Fibroblast of skin of left biceps (primary cell): ENCODE data around the gene RRAS.

ENCODE experiments used
- DNase-seq, 2 experiments: peaks; one replicate each; pipeline ENCODE4 v3.0.0-alpha.2; 2013; ENCODE audit warnings: low read depth in 2 of 2

RRAS gene

GRCh38 chr19:49677231-49677900 is 37.4 kb upstream of the RRAS start, which contains the start of gene PRMT1:
PRMT1 (plus strand) TSS chr19:49677271; CDS start chr19:49677281, 10 bp downstream.
- DNase-seq, result no peak

- DNase-seq, result peak; percentile 100
Observed at GRCh38 chr19:49676784-49677230, 36.9 kb upstream of the RRAS start.

DNA sequence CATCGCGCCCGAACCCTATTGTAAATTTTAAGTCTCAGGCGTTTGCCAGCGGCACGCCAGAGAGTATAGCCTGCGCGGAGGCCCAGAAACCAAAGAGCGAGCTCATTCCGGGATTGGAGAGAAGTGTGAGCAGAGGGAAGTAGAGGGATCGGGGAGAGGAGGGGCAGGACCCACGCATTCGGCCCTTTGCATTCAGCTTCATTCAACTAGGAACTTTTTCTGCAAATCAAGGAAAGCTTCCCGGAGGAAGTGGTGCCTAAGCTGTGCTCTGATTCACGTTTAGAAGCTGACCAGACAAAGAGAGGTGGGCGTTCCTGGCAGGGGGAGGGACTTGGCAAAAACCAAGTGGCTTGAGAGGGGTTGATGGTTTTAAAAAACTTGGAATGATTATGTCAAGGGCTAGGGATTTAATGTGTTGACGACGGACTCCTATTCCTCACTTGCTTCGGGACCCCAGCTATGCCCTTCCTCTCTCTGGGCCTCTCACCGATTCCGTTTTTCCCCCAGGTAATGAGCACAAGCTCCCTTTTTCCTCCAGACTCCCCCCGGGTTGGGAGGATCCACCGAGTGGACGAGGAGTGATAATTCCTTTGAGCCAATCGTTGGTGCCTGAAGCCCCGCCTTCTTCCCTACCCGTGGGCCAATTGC is 36.3 kb upstream of the RRAS start:
- DNase-seq, result peak in 1 of 2 experiments; percentile 80

- DNase-seq, result no peak
Observed at GRCh38 chr19:49672131-49672919, 32.4 kb upstream of the RRAS start.

DNA sequence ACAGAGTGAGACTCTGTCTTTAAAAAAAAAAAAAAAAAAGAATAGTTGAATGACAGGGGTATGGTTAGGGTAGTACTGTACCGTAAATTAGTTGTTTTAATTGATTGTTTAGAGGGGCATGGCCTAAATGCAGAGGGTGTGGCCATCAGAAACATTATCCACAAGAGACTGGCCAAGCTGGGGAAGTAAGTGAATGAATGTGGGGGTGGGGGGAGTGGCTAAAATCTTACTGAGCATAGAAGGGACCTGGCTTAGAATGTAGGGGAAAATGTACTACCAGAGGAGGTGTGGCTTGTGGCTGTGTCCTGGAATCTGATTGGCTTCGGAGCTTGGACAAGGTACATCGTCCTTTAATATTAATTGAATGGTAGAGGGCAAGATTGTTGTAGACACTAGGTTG is 29.6 kb upstream of the RRAS start:
- no peak for DNase-seq

- no peak for DNase-seq
Observed at GRCh38 chr19:49667473-49667872, 27.5 kb upstream of the RRAS start.

DNA sequence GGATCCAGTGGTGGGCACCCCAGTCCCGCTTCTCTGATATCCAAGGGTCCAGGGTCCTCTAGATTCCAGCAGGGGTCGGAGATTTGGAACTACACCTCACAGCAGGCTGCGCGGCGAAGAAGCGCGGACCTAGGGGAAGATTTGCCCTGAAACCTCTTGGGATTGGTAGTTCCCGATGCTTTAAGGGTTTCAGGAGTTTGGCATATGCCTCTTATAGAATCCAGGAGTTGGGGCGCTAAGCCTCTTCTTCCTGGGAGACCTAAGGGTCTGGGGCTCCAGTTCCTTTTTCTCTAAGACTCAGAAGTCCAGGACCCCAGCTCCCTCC is 26.1 kb upstream of the RRAS start:
- no peak for DNase-seq

DNA sequence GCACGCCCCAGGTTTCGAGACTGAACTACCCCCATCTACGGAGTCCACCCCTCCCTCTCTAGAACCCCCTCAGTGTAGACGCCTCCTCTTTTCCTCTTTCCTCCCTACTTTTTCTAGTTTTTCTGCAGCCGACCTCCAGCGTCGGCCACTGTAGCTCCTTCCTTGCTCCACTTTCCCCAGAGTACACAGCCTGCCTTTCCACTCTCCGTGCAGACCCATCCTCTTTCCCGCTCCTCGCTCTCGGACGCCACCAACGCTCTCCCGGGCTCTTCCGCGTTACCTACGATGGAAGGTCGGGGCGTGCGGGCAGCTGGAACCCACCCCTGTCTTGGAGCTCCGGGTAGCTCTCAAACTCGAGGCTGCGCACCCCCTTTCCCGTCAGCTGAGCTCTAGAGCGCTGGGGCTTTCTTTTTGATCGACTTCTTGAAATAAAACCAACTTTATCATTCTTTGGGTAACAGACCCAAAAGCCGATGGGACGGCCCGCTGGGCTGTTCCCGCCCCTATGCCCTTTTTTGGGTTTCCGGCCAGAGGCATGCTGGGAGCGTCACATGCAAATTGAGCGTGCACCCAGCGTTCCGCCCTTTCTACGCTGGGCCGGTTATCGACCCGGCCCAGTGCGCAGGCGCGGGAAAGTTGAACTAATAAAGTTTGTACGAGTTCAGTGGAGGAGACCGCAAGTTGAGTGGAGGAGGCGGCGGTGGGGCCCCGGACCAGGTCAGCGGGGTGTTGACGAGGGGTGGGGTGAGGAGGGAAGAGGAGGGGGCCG is 25.6 kb upstream of the RRAS start, which contains the start of the genes BCL2L12 and IRF3:
Gene BCL2L12, plus strand, starts transcription at position 583 of the 769 bp plus-strand sequence. CDS start 760 bp downstream, outside the sequence.
Gene IRF3, minus strand, starts transcription at position 507 of the 769 bp plus-strand sequence. CDS start 1,019 bp downstream, outside the sequence.
- DNase-seq, result peak; percentile 86 to 87

GRCh38 chr19:49665036-49665350 is 25.1 kb upstream of the RRAS start:
- DNase-seq, result no peak

DNA sequence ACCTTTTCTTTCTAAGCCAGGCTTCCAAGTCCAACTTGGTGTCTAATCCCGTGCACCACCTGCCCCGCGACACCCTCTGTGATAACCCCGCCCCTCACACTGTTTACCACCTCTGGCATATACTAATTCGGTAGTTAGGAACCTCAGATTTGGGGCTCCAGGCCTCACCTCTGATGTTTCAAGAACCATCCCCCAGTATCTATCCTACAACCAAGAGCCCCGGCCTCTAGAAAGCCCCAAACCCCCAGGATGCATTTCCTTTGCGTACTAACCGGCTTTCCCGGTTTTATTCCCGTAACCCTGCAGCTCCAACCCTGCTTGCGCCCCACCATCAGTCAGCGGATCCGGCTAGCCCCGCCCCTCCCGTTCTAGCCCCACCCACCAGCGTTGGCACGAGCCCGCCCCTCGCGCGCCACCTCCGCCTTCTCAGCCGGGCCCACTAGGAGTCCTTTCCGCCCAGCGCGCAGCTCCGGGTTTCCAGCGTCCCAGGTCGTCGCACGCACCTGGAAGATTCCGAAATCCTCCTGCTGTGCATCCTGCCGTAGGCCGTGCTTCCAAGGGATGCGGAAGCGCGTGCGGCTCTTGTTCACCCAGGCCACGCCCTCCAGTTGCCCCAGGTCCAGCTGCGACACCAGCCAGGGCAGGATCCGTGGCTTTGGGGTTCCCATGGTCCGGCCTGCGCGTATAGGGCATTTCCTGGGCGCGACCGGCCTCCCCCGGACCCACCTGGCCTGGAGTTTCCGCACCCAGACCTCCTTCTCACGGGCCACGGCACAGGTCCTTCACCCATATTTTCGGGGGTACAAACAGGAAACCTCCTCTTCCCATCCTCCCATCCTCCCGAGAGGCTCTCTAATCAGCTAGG is 24.5 kb upstream of the RRAS start:
- no peak for DNase-seq

DNA sequence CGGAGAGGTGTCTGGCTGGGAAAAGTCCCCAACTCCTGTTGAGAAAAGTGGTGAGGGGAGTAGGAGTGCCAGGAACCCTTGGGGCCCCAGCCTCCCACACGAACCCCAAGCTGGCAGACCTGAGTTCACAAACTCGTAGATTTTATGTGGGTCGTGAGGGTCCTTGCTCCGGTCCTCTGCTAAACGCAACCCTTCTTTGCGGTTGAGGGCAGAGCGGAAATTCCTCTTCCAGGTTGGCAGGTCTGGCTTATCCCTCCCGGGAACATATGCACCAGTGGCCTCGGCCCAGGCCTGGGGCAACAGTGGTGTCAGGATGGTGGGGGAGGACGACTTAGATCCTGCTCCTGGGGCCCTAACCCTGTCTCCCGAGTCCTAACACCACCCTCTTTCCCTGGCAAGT is 23.3 kb upstream of the RRAS start:
- DNase-seq, result no peak

DNA sequence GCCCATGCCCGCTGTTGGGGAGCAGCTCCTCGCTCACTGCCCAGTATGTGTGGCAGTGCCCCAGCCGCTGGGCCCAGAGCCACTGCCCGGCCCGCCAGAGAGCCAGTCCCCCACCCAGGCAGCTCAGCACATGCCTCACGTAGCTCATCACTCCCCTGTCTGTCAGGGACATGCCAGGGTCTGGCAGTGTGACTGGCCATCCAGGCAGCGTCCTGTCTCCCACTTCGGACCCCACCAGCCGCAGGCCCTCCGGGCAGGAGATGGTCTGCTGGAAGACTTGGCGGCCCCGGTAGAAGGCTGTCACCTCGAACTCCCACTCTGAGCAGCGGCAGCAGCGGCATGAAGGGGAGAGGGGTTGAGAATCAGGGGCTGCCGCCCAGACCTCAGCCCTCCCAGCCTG is 22.1 kb upstream of the RRAS start:
- DNase-seq, result no peak

DNA sequence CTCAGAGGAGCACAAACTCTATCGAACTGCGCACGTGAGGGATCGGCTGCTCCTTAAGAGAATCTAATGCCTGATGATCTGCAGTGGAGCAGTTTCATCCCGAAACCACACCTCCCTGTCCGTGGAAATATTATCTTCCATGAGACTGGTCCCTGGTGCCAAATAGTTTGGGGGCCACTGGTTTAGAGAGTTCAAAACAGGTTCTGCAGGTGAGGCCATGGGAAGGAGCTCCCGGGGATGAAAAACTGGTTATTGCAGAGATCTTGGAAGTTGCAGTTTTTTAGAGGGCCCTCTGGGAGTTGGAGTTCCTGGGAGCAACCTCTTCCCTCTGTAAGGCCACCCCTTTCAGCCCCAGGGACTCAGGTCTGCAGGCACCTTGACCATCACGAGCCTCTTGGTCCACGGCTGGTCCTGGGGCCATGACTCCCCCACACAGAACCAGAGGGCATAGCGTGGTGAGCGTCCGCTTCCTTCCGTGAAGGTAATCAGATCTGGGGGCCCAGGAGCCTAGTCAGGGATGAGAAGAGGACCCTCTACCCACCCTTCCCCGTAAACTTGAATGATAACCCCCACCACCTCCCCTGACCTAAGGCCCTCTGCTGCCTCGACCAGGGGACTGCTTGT is 20.5 kb upstream of the RRAS start:
- DNase-seq, result no peak

DNA sequence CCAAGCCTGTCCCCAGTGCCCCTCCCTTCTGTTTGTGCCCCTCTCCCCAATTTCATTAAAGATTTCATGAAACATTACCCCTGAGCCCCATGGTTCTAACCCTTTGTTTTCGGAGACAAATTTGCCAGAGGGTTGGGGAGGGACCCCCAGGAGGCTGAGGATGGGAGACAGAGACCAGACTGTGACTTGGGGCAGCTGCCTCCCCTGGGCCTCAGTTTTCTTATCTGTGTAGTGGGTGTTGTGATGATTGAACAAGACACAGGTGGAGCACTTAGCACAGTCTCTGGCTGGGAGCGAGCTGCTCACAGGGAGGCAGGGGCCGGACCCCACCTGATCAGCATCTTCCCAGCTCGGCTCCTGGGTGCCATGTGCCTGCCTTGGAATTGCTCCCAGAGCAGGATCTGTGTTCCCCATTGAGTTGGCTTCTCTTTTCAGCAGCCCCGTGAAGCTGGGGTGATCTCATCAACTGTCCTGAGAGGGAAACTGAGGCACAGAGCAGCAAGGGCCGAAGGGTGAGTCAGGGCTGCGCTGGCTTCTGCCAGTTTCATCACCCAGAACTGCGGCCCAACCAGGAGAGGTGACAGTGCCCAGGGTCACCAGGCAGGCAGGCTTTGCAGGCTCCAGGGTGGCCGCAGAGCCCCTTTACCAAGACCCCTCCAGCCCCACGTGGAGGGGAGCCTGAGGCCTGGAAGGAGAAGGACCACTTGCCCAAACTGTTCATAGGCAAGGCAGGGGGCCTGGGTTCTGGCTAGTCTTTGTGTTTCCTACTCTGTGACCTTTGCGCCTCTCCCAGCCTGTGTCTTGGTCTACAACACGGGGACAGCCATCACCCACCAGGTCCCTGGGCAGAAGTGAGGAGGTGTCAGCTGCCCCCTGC is 18.9 kb upstream of the RRAS start:
- DNase-seq, result no peak

DNA sequence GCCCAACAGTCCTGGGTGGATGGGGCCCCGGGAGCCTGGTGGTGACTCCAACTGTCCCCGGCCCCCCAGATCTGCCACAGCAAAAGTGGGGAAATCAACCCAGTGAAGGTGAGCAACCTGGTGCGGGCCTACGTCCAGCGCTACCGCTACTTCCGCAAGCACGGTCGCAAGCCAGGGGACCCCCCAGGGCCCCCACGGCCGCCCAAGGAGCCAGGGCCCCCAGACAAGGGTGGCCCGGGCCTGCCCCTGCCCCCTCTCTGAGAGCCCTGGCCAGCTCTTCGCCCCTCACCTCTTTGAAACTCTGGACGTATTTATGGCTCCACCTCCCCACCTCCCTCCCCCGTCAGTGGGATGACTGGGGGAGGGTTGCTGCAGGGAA is 18.2 kb upstream of the RRAS start:
- no peak for DNase-seq

DNA sequence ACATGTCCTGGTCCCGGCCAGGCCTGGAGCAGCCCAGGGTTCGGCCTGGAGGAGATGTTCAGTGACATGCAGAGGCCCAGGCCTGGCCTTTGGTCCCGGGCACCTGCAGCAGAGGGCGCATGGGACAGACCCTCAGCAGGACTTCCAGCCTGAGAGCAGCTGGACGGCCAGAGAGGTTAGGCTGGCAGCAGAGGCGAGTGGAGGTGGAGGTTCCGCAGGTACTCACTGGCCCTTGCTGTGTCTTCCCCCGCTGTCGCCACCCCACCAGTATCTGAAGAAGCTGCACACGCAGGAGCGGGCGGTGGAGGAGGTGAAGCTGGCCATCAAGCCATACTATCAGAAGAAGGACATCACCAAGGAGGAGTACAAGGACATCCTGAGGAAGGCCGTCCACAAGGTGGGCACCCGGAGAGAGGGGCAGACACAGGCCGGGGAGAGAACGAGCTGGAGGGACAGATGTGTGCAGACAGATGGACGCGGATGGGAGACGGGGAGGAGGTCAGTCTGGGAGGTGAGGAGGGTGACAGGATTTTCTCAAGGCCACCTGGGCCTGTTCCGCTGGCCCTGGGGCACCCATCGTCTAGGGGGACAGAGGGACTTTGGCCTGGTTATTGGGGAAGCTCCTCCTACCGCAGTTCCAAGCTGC is 17.7 kb upstream of the RRAS start:
- no peak for DNase-seq

DNA sequence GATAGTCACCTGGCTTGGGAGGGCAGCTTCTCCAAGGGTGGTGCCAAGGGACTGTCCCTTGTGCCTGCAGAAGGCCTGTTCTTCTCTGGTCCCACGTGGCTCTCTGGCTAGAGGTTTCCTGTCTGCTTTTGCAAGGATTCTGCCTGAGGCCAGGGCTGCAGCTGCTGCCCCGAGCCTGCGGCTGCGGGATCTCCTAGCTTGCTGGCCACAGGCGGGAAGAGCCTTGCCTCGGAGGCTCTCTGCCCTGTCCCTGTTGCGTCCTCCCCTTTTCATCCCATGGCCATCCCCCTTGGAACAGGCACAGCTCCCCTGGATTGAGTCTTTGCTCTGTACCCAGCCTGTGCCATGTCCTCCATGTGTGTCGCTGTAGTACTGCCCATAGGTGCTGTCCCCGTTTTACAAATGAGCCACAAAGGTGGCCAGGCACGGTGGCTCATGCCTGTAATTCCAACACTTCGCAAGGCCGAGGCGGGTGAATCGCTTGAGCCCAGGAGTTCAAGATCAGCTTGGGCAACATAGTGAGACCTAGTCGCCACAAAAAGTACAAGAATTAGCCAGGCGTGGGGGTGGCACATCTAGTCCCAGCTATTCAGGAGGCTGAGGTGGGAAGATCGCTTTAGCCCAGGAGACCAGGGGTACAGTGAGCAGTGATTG is 16.6 kb upstream of the RRAS start:
- DNase-seq, result no peak
